Keratinocyte (primary cell): ENCODE measurements around the gene IL7R.

Experiments
- EZH2 ChIP-seq: IDR thresholded peaks from one replicate; pipeline ENCODE4 v1.6.1; 2012; ENCODE audit warnings: inconsistent platforms, mild to moderate bottlenecking, low read length, moderate library complexity
- TF ChIP-seq, protein P1 (sequence below), 3 experiments: IDR thresholded peaks in 1 of 3; conservative IDR thresholded peaks in 1 of 3; optimal IDR thresholded peaks in 1 of 3; 2 replicates in 2 of 3; 3 replicates in 1 of 3; pipeline versions ENCODE3 to v1.5.1; 2011; ENCODE audit warnings: low read length in 3 of 3, mild to moderate bottlenecking in 3 of 3, moderate library complexity in 2 of 3, control low read depth in 1 of 3, inconsistent platforms in 1 of 3; ENCODE audit not compliant: insufficient read depth in 2 of 3; ENCODE audit errors: extremely low read depth in 1 of 3

DNA sequence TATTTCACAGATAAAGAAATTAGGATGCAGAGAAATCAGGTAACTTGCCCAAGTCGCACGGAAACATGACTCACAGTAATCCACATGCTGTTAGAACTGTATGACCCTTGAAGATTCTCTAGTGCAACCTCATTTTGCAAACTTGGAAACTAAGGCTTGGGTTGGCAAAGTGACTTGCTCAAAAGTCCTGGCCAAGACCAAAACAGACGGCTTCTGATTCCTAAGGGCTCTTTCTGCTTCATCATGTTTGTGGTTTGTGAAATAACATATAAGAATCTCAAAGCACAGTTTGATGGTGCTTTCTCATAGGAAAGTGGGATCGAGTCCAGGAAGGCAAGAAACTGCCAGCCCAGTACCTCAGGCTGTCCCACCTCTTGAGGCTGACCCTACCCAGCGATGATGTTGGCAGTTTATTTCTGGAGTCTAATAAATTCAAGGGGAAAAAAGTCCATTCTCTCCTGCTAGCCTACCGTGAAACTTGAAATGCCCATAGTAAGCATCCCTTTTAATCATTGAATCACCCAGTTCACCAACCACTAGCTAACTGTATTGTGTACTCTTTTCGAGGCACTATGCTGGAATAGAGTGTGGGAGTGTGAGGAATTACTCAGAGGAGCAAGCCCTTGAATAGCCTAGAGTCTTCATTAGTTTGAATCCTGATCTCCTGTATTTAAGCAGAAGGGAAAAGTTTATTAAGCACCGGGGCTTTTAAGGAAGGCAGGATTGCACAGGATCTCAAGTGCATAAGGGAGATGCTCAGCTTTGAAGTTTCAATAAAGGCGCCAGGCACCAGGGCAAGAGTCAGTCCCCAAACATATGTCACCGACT, 67.6 kb downstream of the IL7R start:
- TF ChIP-seq, protein P1, sequence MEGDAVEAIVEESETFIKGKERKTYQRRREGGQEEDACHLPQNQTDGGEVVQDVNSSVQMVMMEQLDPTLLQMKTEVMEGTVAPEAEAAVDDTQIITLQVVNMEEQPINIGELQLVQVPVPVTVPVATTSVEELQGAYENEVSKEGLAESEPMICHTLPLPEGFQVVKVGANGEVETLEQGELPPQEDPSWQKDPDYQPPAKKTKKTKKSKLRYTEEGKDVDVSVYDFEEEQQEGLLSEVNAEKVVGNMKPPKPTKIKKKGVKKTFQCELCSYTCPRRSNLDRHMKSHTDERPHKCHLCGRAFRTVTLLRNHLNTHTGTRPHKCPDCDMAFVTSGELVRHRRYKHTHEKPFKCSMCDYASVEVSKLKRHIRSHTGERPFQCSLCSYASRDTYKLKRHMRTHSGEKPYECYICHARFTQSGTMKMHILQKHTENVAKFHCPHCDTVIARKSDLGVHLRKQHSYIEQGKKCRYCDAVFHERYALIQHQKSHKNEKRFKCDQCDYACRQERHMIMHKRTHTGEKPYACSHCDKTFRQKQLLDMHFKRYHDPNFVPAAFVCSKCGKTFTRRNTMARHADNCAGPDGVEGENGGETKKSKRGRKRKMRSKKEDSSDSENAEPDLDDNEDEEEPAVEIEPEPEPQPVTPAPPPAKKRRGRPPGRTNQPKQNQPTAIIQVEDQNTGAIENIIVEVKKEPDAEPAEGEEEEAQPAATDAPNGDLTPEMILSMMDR (optimal IDR thresholded peaks at IDR 0.05 in 1 of 3, IDR thresholded peaks at IDR 0.05 in 1 of 3, conservative IDR thresholded peaks at IDR 0.05 in 1 of 3; ENCODE audit: extremely low read depth in 1 of 3, insufficient read depth in 2 of 3, low read length in 3 of 3): no peak
- no peak for TF ChIP-seq EZH2
